CD14-positive monocyte (primary cell): ENCODE results near the gene HDAC4. TPM values are rescaled to one million over a fixed set of nuclear protein-coding genes. Genes with fewer than 3 reads are reported as not detected.

Source experiments
- DNase-seq, 3 donors: peaks; one replicate each; pipeline ENCODE4 v3.0.0-alpha.2; 2011 to 2022
- H2AFZ ChIP-seq: 2 replicates; pipeline ENCODE4 v1.6.0; 2012; ENCODE audit warnings: mild to moderate bottlenecking, low read depth, low read length, inconsistent platforms; ENCODE audit not compliant: insufficient read depth, poor library complexity, severe bottlenecking
- H3K27ac ChIP-seq, 2 donors: 1 replicate in 1 of 2; 2 replicates in 1 of 2; pipeline ENCODE4 v1.5.1; 2012 to 2013; ENCODE audit warnings: low read length in 2 of 2, control low read depth in 1 of 2, inconsistent platforms in 1 of 2, low read depth in 1 of 2, mild to moderate bottlenecking in 1 of 2
- H3K27me3 ChIP-seq, 2 donors: one replicate each; pipeline versions ENCODE4 v1.6.0 to v1.6.1; 2011 to 2013; ENCODE audit warnings: low read length in 2 of 2; ENCODE audit not compliant: control insufficient read depth in 2 of 2, insufficient read depth in 2 of 2
- H3K36me3 ChIP-seq, 2 donors: replicated peaks in 1 of 2; 1 replicate in 1 of 2; 2 replicates in 1 of 2; pipeline versions ENCODE4 v1.5.1 to v1.6.1; 2012 to 2013; ENCODE audit warnings: low read length in 2 of 2, control low read depth in 1 of 2, inconsistent platforms in 1 of 2, mild to moderate bottlenecking in 1 of 2; ENCODE audit not compliant: insufficient read depth in 2 of 2, control insufficient read depth in 1 of 2
- H3K4me1 ChIP-seq, 2 donors: 1 replicate in 1 of 2; 2 replicates in 1 of 2; pipeline versions ENCODE4 v1.5.1 to v1.6.1; 2012 to 2013; ENCODE audit warnings: low read length in 2 of 2, control low read depth in 1 of 2, inconsistent platforms in 1 of 2, mild to moderate bottlenecking in 1 of 2, moderate library complexity in 1 of 2; ENCODE audit not compliant: insufficient read depth in 2 of 2, control insufficient read depth in 1 of 2
- H3K4me2 ChIP-seq: replicated peaks from 2 replicates; pipeline ENCODE3; 2012; ENCODE audit warnings: low read length, moderate library complexity, mild to moderate bottlenecking; ENCODE audit not compliant: poor library complexity, severe bottlenecking; ENCODE audit errors: extremely low read depth
- H3K4me3 ChIP-seq, 3 experiments: fragments of 200-600 bp in 1 of 3; sonication (generic) in 1 of 3; replicated peaks in 1 of 3; 1 replicate in 2 of 3; 2 replicates in 1 of 3; pipeline ENCODE4 v1.5.1; 2011 to 2013; ENCODE audit warnings: low read length in 3 of 3, mild to moderate bottlenecking in 3 of 3, control low read depth in 2 of 3, low read depth in 2 of 3, inconsistent platforms in 1 of 3, moderate library complexity in 1 of 3
- H3K79me2 ChIP-seq: 2 replicates; pipeline ENCODE4 v1.6.0; 2012; ENCODE audit warnings: mild to moderate bottlenecking, control low read depth, inconsistent platforms, low read length, moderate library complexity; ENCODE audit not compliant: insufficient read depth
- H3K9ac ChIP-seq: 2 replicates; pipeline ENCODE4 v1.6.0; 2017; ENCODE audit warnings: low read length, mild to moderate bottlenecking; ENCODE audit not compliant: insufficient read depth, poor library complexity, severe bottlenecking
- H3K9me3 ChIP-seq, 2 donors: replicated peaks in 1 of 2; 1 replicate in 1 of 2; 2 replicates in 1 of 2; pipeline versions ENCODE4 v1.5.1 to v1.6.1; 2012 to 2013; ENCODE audit warnings: low read length in 2 of 2, control low read depth in 1 of 2; ENCODE audit not compliant: control insufficient read depth in 1 of 2, insufficient read depth in 1 of 2
- H4K20me1 ChIP-seq: 2 replicates; pipeline ENCODE4 v1.6.0; 2012; ENCODE audit warnings: mild to moderate bottlenecking, low read length, control low read depth, moderate library complexity; ENCODE audit not compliant: insufficient read depth
- H3K27ac Mint-ChIP-seq, 7 donors: one replicate each; pipeline ENCODE4 v1.8.0; 2020; ENCODE audit warnings: mild to moderate bottlenecking in 7 of 7, mixed read lengths in 7 of 7, moderate library complexity in 6 of 7, inconsistent platforms in 2 of 7
- H3K27me3 Mint-ChIP-seq, 3 donors: one replicate each; pipeline ENCODE4 v1.8.0; 2021 to 2022; ENCODE audit warnings: low read depth in 3 of 3, mild to moderate bottlenecking in 3 of 3, mixed read lengths in 3 of 3, moderate library complexity in 3 of 3, inconsistent platforms in 1 of 3
- H3K36me3 Mint-ChIP-seq, 2 donors: one replicate each; pipeline ENCODE4 v1.8.0; 2020; ENCODE audit warnings: mixed read lengths in 2 of 2, inconsistent platforms in 1 of 2, mild to moderate bottlenecking in 1 of 2
- H3K4me1 Mint-ChIP-seq: one replicate; pipeline ENCODE4 v1.8.0; 2020; ENCODE audit warnings: mild to moderate bottlenecking, mixed read lengths
- H3K4me3 Mint-ChIP-seq, 2 donors: one replicate each; pipeline ENCODE4 v1.8.0; 2020; ENCODE audit warnings: mild to moderate bottlenecking in 2 of 2, mixed read lengths in 2 of 2, moderate library complexity in 1 of 2
- H3K9me3 Mint-ChIP-seq, 7 donors: one replicate each; pipeline ENCODE4 v1.8.0; 2020 to 2022; ENCODE audit warnings: mixed read lengths in 7 of 7, mild to moderate bottlenecking in 6 of 7, moderate library complexity in 6 of 7, inconsistent platforms in 2 of 7
- CTCF ChIP-seq: fragments of 200-600 bp; IDR thresholded peaks from one replicate; pipeline ENCODE4 v1.8.0; 2022; ENCODE audit warnings: antibody characterized with exemption, mild to moderate bottlenecking
- WGBS: methylation state at CpG from one replicate; pipeline ENCODE4 v1.1.5; 2013; ENCODE audit warnings: missing lambda C conversion rate; ENCODE audit not compliant: insufficient coverage; 5-methylcytosine and 5-hydroxymethylcytosine counted together
- intact Hi-C, 2 donors: fragments of 100-400 bp; cut with micrococcal nuclease; formaldehyde crosslinking; loops; one replicate each; pipeline versions ENCODE4 v1.15.0 to v1.15.1; 2023
- polyA plus RNA-seq, 3 donors: library from polyadenylated mRNA; depleted of rRNA in 1 of 3; unstranded in 2 of 3; stranded (reverse) in 1 of 3; fragments of 300-500 nt in 2 of 3; fragments of >200 nt in 1 of 3; fragmentation: Illumina TruSeq in 2 of 3; gene quantifications; 1 replicate in 2 of 3; 2 replicates in 1 of 3; pipeline ENCODE4 v1.2.3, GENCODE V29; 2012 to 2021

Gene HDAC4
- polyA plus RNA-seq, 3 donors, result 3.3 to 23.0 (median 4.5) TPM

GRCh38 chr2:239066597-239066996 lies 334.2 kb downstream of the HDAC4 start:
- Histone ChIP-seq H3K4me1 (no peaks in the 10 kb centered on the region), H3K9me3 (no peaks in the 10 kb centered on the region), H3K27ac (no peak overlapping the region), H4K20me1 (peaks cover 50% of the 10 kb centered on the region), H3K4me2 (no peak overlapping the region), H3K4me3 (no peak overlapping the region), H2AFZ (no peak overlapping the region), H3K36me3 (peaks cover 77 to 91% of the 10 kb centered on the region in 2 donors), H3K9ac (no peak overlapping the region), H3K27me3 (no peaks in the 10 kb centered on the region), H3K79me2 (no peaks in the 10 kb centered on the region)
- no peak for TF ChIP-seq CTCF
- no peak overlapping the region for H3K4me3 Mint-ChIP-seq
- H3K9me3 Mint-ChIP-seq, result no peaks in the 10 kb centered on the region
- peaks cover 0 to 2% (median 0%) of the 10 kb centered on the region in 3 donors for H3K27me3 Mint-ChIP-seq
- DNase-seq, result no peak
- peaks cover 68 to 86% of the 10 kb centered on the region in 2 donors for H3K36me3 Mint-ChIP-seq
- intact Hi-C loops, result no loop called here
- 95% methylated on average over 24 of the region's 24 CpGs for WGBS
- H3K27ac Mint-ChIP-seq, result no peak overlapping the region
- no peaks in the 10 kb centered on the region for H3K4me1 Mint-ChIP-seq

GRCh38 chr2:239065962-239066361 lies 334.9 kb downstream of the HDAC4 start:
- 97% methylated on average over 10 of the region's 11 CpGs for WGBS
- H3K4me2 ChIP-seq, result no peak overlapping the region
- H3K9me3 Mint-ChIP-seq, result no peaks in the 10 kb centered on the region
- no peak overlapping the region for H3K9ac ChIP-seq
- no peak for DNase-seq
- H3K4me1 ChIP-seq, result no peaks in the 10 kb centered on the region
- no peaks in the 10 kb centered on the region for H3K79me2 ChIP-seq
- no peak for TF ChIP-seq CTCF
- no peak overlapping the region for H3K27ac ChIP-seq
- H3K27me3 ChIP-seq, result no peaks in the 10 kb centered on the region
- H3K9me3 ChIP-seq, result no peaks in the 10 kb centered on the region
- H3K27me3 Mint-ChIP-seq, result peaks cover 0 to 2% (median 0%) of the 10 kb centered on the region in 3 donors
- no peak overlapping the region for H3K27ac Mint-ChIP-seq
- H3K4me1 Mint-ChIP-seq, result no peaks in the 10 kb centered on the region
- H2AFZ ChIP-seq, result no peak overlapping the region
- intact Hi-C loops, result no loop called here
- H4K20me1 ChIP-seq, result peaks cover 52% of the 10 kb centered on the region
- H3K36me3 ChIP-seq, result peaks cover 78 to 91% of the 10 kb centered on the region in 2 donors
- no peak overlapping the region for H3K4me3 ChIP-seq
- H3K4me3 Mint-ChIP-seq, result no peak overlapping the region
- peaks cover 69 to 86% of the 10 kb centered on the region in 2 donors for H3K36me3 Mint-ChIP-seq
